Measurements from ENCODE around the gene HES6.

- TF ChIP-seq CTCF (conservative IDR thresholded peaks at IDR 0.05): no peak
- TF ChIP-seq EZH2 (IDR thresholded peaks at IDR 0.05; ENCODE audit: low read depth): no peak
Observed at GRCh38 chr2:238286095-238286494, 46.3 kb upstream of the HES6 start.
